ENCODE results near the gene MGAT3. TPM values are rescaled to one million over a fixed set of nuclear protein-coding genes. Genes with fewer than 3 reads are reported as not detected.
A peak's percentile ranks its signal among the peaks of the same experiment; 100 is the strongest.

The MGAT3 gene
- total and polyA plus RNA-seq, 2 of the 13 experiments (the other 11 are each of a cell fraction or from before 2014, with no cell fraction given): 0.11 to 0.15 TPM

DNA sequence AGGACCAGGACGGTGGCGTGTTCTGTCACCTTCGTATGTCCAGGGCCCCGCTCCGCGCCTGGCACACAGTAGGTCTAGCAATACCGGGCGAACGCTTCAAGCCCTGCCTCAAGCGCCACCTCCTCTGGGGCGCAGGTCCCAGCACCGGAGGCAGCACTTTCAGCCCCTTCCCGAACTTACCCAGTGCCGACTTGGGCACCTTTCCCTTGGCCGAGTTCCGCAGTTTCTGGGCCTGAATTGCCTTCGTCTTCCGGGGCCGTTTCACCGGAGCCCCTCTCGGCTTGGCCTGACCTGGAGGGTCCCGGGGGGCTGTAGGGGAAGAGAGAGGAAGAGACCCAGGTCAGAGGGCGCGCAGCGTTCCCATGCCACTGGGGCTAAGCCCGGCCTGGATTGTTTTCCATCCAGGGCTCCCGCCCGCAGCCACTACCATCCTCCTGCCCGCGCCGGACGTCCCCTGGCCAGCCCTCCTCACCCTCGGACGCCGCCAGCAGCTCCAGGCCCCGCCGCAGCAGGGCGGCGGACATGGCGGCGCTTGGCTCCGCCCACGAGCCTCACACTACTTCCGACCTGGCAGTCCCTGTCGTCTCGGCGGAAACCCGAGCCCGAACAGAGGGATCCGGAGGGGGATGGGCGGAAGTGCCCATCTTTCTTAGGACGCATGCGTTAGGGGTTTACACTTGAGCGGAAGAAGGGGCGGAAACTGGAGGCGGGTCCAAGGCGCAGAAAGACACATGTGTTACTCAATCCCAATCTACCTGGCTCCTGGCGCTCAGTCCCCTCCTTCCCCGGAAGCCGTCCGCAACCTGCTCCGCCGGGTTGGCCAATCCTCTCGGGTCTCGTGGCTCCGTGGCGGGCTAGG is 75.6 kb downstream of the MGAT3 start, which contains the start of gene RPS19BP1 (continued):
- no peak for TF ChIP-seq SNAI1 (CRISPR knock-in tag; IDR thresholded peaks at IDR 0.05; ENCODE audit: borderline replicate concordance)
- peak; percentile 91 for TF ChIP-seq ZFY (CRISPR knock-in tag; IDR thresholded peaks at IDR 0.05)
- TF ChIP-seq AHR (CRISPR knock-in tag; IDR thresholded peaks at IDR 0.05): 0 out of 2 replicates have a peak, but pooled peaks have one; percentile 29
- TF ChIP-seq RARA (CRISPR knock-in tag; IDR thresholded peaks at IDR 0.05): 0 out of 2 replicates have a peak, but pooled peaks have one; percentile 24
- TF ChIP-seq, protein P1, sequence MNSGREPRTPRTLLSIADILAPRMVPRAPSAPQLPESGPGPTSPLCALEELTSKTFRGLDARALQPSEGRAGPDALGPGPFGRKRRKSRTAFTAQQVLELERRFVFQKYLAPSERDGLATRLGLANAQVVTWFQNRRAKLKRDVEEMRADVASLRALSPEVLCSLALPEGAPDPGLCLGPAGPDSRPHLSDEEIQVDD (CRISPR knock-in tag; IDR thresholded peaks at IDR 0.05; ENCODE audit: borderline replicate concordance): peak; percentile 70; the same call in 1 of the 2 replicates
- peak; percentile 99 for TF ChIP-seq ZNF501 (CRISPR knock-in tag; IDR thresholded peaks at IDR 0.05)
- TF ChIP-seq SAP130 (CRISPR knock-in tag; IDR thresholded peaks at IDR 0.05; ENCODE audit: low read depth): peak; percentile 92
- 0 out of 2 replicates have a peak, but pooled peaks have one; percentile 48 for TF ChIP-seq ZNF761 (CRISPR knock-in tag; conservative IDR thresholded peaks at IDR 0.05)
- no peak for TF ChIP-seq ELF4 (CRISPR knock-in tag; IDR thresholded peaks at IDR 0.05; ENCODE audit: borderline replicate concordance)
- TF ChIP-seq NFYB (CRISPR knock-in tag; IDR thresholded peaks at IDR 0.05): peak; percentile 83
- no peak for TF ChIP-seq SNRNP70 (IDR thresholded peaks at IDR 0.05; ENCODE audit: low read depth, low read length)
- TF ChIP-seq, protein P2, sequence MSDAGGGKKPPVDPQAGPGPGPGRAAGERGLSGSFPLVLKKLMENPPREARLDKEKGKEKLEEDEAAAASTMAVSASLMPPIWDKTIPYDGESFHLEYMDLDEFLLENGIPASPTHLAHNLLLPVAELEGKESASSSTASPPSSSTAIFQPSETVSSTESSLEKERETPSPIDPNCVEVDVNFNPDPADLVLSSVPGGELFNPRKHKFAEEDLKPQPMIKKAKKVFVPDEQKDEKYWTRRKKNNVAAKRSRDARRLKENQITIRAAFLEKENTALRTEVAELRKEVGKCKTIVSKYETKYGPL (CRISPR knock-in tag; IDR thresholded peaks at IDR 0.05): peak; percentile 33; the same call in 1 of the 2 replicates
- TF ChIP-seq SIX4 (CRISPR knock-in tag; IDR thresholded peaks at IDR 0.05): peak; percentile 85
- TF ChIP-seq CHCHD3 (CRISPR knock-in tag; IDR thresholded peaks at IDR 0.05): no peak
- TF ChIP-seq GATAD1 (CRISPR knock-in tag; IDR thresholded peaks at IDR 0.05): peak; percentile 87
- peak; percentile 14; the same call in 1 of the 2 replicates for TF ChIP-seq SRF (IDR thresholded peaks at IDR 0.05; ENCODE audit: low read depth, low read length)
- TF ChIP-seq ZNF441 (CRISPR knock-in tag; IDR thresholded peaks at IDR 0.05; ENCODE audit: borderline replicate concordance): no peak
- TF ChIP-seq HOXA9 (CRISPR knock-in tag; IDR thresholded peaks at IDR 0.05; ENCODE audit: borderline replicate concordance): no peak
- peak; percentile 14; the same call in 1 of the 2 replicates for TF ChIP-seq ARNT2 (CRISPR knock-in tag; IDR thresholded peaks at IDR 0.05; ENCODE audit: low read depth)
- TF ChIP-seq NFE2 (CRISPR knock-in tag; IDR thresholded peaks at IDR 0.05): no peak
- TF ChIP-seq ZSCAN9 (CRISPR knock-in tag; IDR thresholded peaks at IDR 0.05; ENCODE audit: borderline replicate concordance): peak; percentile 75; the same call in 1 of the 2 replicates
- TF ChIP-seq, protein P3, sequence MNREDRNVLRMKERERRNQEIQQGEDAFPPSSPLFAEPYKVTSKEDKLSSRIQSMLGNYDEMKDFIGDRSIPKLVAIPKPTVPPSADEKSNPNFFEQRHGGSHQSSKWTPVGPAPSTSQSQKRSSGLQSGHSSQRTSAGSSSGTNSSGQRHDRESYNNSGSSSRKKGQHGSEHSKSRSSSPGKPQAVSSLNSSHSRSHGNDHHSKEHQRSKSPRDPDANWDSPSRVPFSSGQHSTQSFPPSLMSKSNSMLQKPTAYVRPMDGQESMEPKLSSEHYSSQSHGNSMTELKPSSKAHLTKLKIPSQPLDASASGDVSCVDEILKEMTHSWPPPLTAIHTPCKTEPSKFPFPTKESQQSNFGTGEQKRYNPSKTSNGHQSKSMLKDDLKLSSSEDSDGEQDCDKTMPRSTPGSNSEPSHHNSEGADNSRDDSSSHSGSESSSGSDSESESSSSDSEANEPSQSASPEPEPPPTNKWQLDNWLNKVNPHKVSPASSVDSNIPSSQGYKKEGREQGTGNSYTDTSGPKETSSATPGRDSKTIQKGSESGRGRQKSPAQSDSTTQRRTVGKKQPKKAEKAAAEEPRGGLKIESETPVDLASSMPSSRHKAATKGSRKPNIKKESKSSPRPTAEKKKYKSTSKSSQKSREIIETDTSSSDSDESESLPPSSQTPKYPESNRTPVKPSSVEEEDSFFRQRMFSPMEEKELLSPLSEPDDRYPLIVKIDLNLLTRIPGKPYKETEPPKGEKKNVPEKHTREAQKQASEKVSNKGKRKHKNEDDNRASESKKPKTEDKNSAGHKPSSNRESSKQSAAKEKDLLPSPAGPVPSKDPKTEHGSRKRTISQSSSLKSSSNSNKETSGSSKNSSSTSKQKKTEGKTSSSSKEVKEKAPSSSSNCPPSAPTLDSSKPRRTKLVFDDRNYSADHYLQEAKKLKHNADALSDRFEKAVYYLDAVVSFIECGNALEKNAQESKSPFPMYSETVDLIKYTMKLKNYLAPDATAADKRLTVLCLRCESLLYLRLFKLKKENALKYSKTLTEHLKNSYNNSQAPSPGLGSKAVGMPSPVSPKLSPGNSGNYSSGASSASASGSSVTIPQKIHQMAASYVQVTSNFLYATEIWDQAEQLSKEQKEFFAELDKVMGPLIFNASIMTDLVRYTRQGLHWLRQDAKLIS (CRISPR knock-in tag; IDR thresholded peaks at IDR 0.05): 0 out of 2 replicates have a peak, but pooled peaks have one; percentile 51
